Mesendoderm (in vitro differentiated cells): ENCODE results near the gene DMD.

Experiments
- DNase-seq: peaks from one replicate; pipeline ENCODE4 v3.0.0; 2013
- H2AK5ac ChIP-seq: 2 replicates; pipeline ENCODE4 v1.6.1; 2013; ENCODE audit warnings: low read length, inconsistent platforms
- H2BK120ac ChIP-seq: 2 replicates; pipeline ENCODE4 v1.6.1; 2013; ENCODE audit warnings: low read depth, mild to moderate bottlenecking, low read length, moderate library complexity, mixed read lengths
- H2BK15ac ChIP-seq: replicated peaks from 2 replicates; pipeline ENCODE4 v1.6.1; 2013; ENCODE audit warnings: low read depth, mild to moderate bottlenecking, moderate library complexity
- H2BK5ac ChIP-seq: 2 replicates; pipeline ENCODE4 v1.6.1; 2013; ENCODE audit warnings: low read length, inconsistent platforms
- H3K18ac ChIP-seq: 2 replicates; pipeline ENCODE4 v1.6.1; 2013; ENCODE audit warnings: mild to moderate bottlenecking, low read length, mixed read lengths
- H3K23ac ChIP-seq: one replicate; pipeline ENCODE4 v1.6.1; 2013; ENCODE audit warnings: low read length
- H3K27ac ChIP-seq: 2 replicates; pipeline ENCODE4 v1.5.1; 2013; ENCODE audit warnings: low read depth, mild to moderate bottlenecking, inconsistent platforms, low read length, moderate library complexity
- H3K27me3 ChIP-seq: 2 replicates; pipeline ENCODE4 v1.6.1; 2013; ENCODE audit warnings: low read length, control low read depth, mild to moderate bottlenecking, inconsistent platforms; ENCODE audit not compliant: insufficient read depth, poor library complexity
- H3K36me3 ChIP-seq: 2 replicates; pipeline ENCODE4 v1.6.1; 2013; ENCODE audit warnings: low read length, inconsistent platforms; ENCODE audit not compliant: control insufficient read depth, insufficient read depth
- H3K4ac ChIP-seq: one replicate; pipeline ENCODE4 v1.6.1; 2013; ENCODE audit warnings: low read depth, mild to moderate bottlenecking, low read length, moderate library complexity
- H3K4me1 ChIP-seq: 2 replicates; pipeline ENCODE4 v1.6.1; 2013; ENCODE audit warnings: low read depth, low read length, inconsistent platforms; ENCODE audit not compliant: control insufficient read depth
- H3K4me2 ChIP-seq: 2 replicates; pipeline ENCODE4 v1.6.1; 2013; ENCODE audit warnings: low read length
- H3K4me3 ChIP-seq: 2 replicates; pipeline ENCODE4 v1.5.1; 2013; ENCODE audit warnings: mild to moderate bottlenecking, low read length
- H3K56ac ChIP-seq: one replicate; pipeline ENCODE4 v1.6.1; 2013; ENCODE audit warnings: low read length
- H3K79me1 ChIP-seq: 2 replicates; pipeline ENCODE4 v1.6.1; 2013; ENCODE audit warnings: low read length, inconsistent platforms
- H3K79me2 ChIP-seq: 2 replicates; pipeline ENCODE4 v1.6.1; 2013; ENCODE audit warnings: mild to moderate bottlenecking, low read length; ENCODE audit not compliant: control insufficient read depth, insufficient read depth
- H3K9ac ChIP-seq: 2 replicates; pipeline ENCODE4 v1.6.1; 2013; ENCODE audit warnings: low read length, inconsistent platforms
- H4K5ac ChIP-seq: one replicate; pipeline ENCODE4 v1.6.1; 2013; ENCODE audit warnings: low read length
- H4K8ac ChIP-seq: one replicate; pipeline ENCODE4 v1.6.1; 2013; ENCODE audit warnings: low read depth, mild to moderate bottlenecking, control low read depth, low read length, moderate library complexity
- WGBS: extraction: QIAGEN DNeasy Blood & Tissue Kit; methylation state at CpG from one replicate; pipeline ENCODE4 v1.1.7; 2013; ENCODE audit warnings: low lambda C conversion rate, missing lambda C conversion rate; ENCODE audit not compliant: insufficient coverage; ENCODE audit errors: extremely low coverage; 5-methylcytosine and 5-hydroxymethylcytosine counted together

Gene DMD

GRCh38 chrX:32874839-32875238 lies 336.5 kb downstream of the DMD start:
- H3K4ac ChIP-seq, result no peak overlapping the region
- H3K27me3 ChIP-seq, result no peaks in the 10 kb centered on the region
- no peak overlapping the region for H3K56ac ChIP-seq
- H3K4me2 ChIP-seq, result no peak overlapping the region
- H2BK120ac ChIP-seq, result no peak overlapping the region
- no peaks in the 10 kb centered on the region for H3K36me3 ChIP-seq
- H3K79me1 ChIP-seq, result no peaks in the 10 kb centered on the region
- no peak overlapping the region for H3K4me3 ChIP-seq
- DNase-seq, result no peak
- no peak overlapping the region for H3K18ac ChIP-seq
- no peak overlapping the region for H3K9ac ChIP-seq
- no peak overlapping the region for H2AK5ac ChIP-seq
- no CpG with 5 or more reads among the region's 4 CpGs for WGBS
- no peak overlapping the region for H4K5ac ChIP-seq
- H2BK15ac ChIP-seq, result no peak overlapping the region
- no peaks in the 10 kb centered on the region for H3K4me1 ChIP-seq
- no peak overlapping the region for H3K23ac ChIP-seq
- H3K79me2 ChIP-seq, result no peaks in the 10 kb centered on the region
- H4K8ac ChIP-seq, result no peak overlapping the region
- no peak overlapping the region for H3K27ac ChIP-seq
- no peak overlapping the region for H2BK5ac ChIP-seq

GRCh38 chrX:32873786-32874185 lies 337.6 kb downstream of the DMD start:
- Histone ChIP-seq H3K18ac (no peak overlapping the region), H4K8ac (no peak overlapping the region), H3K4me1 (no peaks in the 10 kb centered on the region), H4K5ac (no peak overlapping the region), H3K56ac (no peak overlapping the region), H3K4me3 (no peak overlapping the region), H3K4ac (no peak overlapping the region), H3K27me3 (no peaks in the 10 kb centered on the region), H3K36me3 (no peaks in the 10 kb centered on the region), H2AK5ac (no peak overlapping the region), H3K9ac (no peak overlapping the region), H2BK5ac (no peak overlapping the region), H3K79me2 (no peaks in the 10 kb centered on the region), H2BK120ac (no peak overlapping the region), H3K23ac (no peak overlapping the region), H2BK15ac (no peak overlapping the region), H3K79me1 (no peaks in the 10 kb centered on the region), H3K27ac (no peak overlapping the region), H3K4me2 (no peak overlapping the region)
- no CpG with 5 or more reads among the region's 2 CpGs for WGBS
- DNase-seq, result no peak

- Histone ChIP-seq H3K23ac (no peak overlapping the region), H3K4me2 (no peak overlapping the region), H2BK120ac (no peak overlapping the region), H3K27ac (no peak overlapping the region), H3K4me1 (no peaks in the 10 kb centered on the region), H3K56ac (no peak overlapping the region), H3K4ac (no peak overlapping the region), H2BK15ac (no peak overlapping the region), H2BK5ac (no peak overlapping the region), H3K18ac (no peak overlapping the region), H3K36me3 (no peaks in the 10 kb centered on the region), H3K79me2 (no peaks in the 10 kb centered on the region), H3K9ac (no peak overlapping the region), H3K79me1 (no peaks in the 10 kb centered on the region), H4K8ac (no peak overlapping the region), H2AK5ac (no peak overlapping the region), H3K27me3 (no peaks in the 10 kb centered on the region), H4K5ac (no peak overlapping the region), H3K4me3 (no peak overlapping the region)
- no CpG with 5 or more reads among the region's 3 CpGs for WGBS
- DNase-seq, result no peak
Measured at GRCh38 chrX:32871636-32872035, 339.7 kb downstream of the DMD start.

GRCh38 chrX:32868524-32868895 lies 342.8 kb downstream of the DMD start:
- H2BK15ac ChIP-seq, result no peak overlapping the region
- H3K79me1 ChIP-seq, result no peaks in the 10 kb centered on the region
- no peak overlapping the region for H2AK5ac ChIP-seq
- no peak overlapping the region for H3K56ac ChIP-seq
- no peaks in the 10 kb centered on the region for H3K36me3 ChIP-seq
- no peak for DNase-seq
- H2BK120ac ChIP-seq, result no peak overlapping the region
- H4K8ac ChIP-seq, result no peak overlapping the region
- H3K27ac ChIP-seq, result no peak overlapping the region
- H2BK5ac ChIP-seq, result no peak overlapping the region
- H4K5ac ChIP-seq, result no peak overlapping the region
- H3K27me3 ChIP-seq, result no peaks in the 10 kb centered on the region
- WGBS, result no CpG with 5 or more reads among the region's 6 CpGs
- H3K4me2 ChIP-seq, result no peak overlapping the region
- no peak overlapping the region for H3K4ac ChIP-seq
- no peaks in the 10 kb centered on the region for H3K79me2 ChIP-seq
- H3K18ac ChIP-seq, result no peak overlapping the region
- H3K9ac ChIP-seq, result no peak overlapping the region
- no peaks in the 10 kb centered on the region for H3K4me1 ChIP-seq
- no peak overlapping the region for H3K4me3 ChIP-seq
- H3K23ac ChIP-seq, result no peak overlapping the region

- H2BK120ac ChIP-seq, result no peak overlapping the region
- no peak overlapping the region for H2BK5ac ChIP-seq
- no peak overlapping the region for H3K4me2 ChIP-seq
- no peaks in the 10 kb centered on the region for H3K36me3 ChIP-seq
- no peak overlapping the region for H4K5ac ChIP-seq
- H3K4me1 ChIP-seq, result no peaks in the 10 kb centered on the region
- no CpG with 5 or more reads among the region's 17 CpGs for WGBS
- no peak overlapping the region for H4K8ac ChIP-seq
- no peak overlapping the region for H3K18ac ChIP-seq
- H3K79me2 ChIP-seq, result no peaks in the 10 kb centered on the region
- no peak overlapping the region for H3K4ac ChIP-seq
- H3K27ac ChIP-seq, result no peak overlapping the region
- peak overlapping the region; percentile 36 for H2BK15ac ChIP-seq
- no peaks in the 10 kb centered on the region for H3K79me1 ChIP-seq
- H3K23ac ChIP-seq, result no peak overlapping the region
- no peak overlapping the region for H2AK5ac ChIP-seq
- H3K56ac ChIP-seq, result no peak overlapping the region
- DNase-seq, result no peak
- no peak overlapping the region for H3K4me3 ChIP-seq
- no peaks in the 10 kb centered on the region for H3K27me3 ChIP-seq
- H3K9ac ChIP-seq, result no peak overlapping the region
Measured at GRCh38 chrX:32867781-32868523, 343.4 kb downstream of the DMD start.

GRCh38 chrX:32852203-32852602 lies 359.1 kb downstream of the DMD start:
- Histone ChIP-seq H3K27me3 (no peaks in the 10 kb centered on the region), H3K4me2 (no peak overlapping the region), H3K36me3 (no peaks in the 10 kb centered on the region), H2AK5ac (no peak overlapping the region), H3K56ac (no peak overlapping the region), H3K4me3 (no peak overlapping the region), H3K4me1 (no peaks in the 10 kb centered on the region), H3K27ac (no peak overlapping the region), H4K8ac (no peak overlapping the region), H2BK120ac (no peak overlapping the region), H2BK5ac (no peak overlapping the region), H3K4ac (no peak overlapping the region), H3K23ac (no peak overlapping the region), H3K79me1 (no peaks in the 10 kb centered on the region), H3K79me2 (no peaks in the 10 kb centered on the region), H4K5ac (no peak overlapping the region), H3K18ac (no peak overlapping the region), H2BK15ac (no peak overlapping the region), H3K9ac (no peak overlapping the region)
- no peak for DNase-seq
- WGBS, result no CpG with 5 or more reads among the region's 1 CpG
